ENCODE measurements around the gene ATAD5.

- TF ChIP-seq CTCF (IDR thresholded peaks at IDR 0.05; ENCODE audit: low read depth, low read length) (no peak), EZH2phosphoT487 (IDR thresholded peaks at IDR 0.05; ENCODE audit: low read depth) (no peak)
These were observed 92.6 kb downstream of the ATAD5 start for GRCh38 chr17:30924341-30924740.

Measured in OCI-LY3 (cell line).